H1 (cell line): ENCODE data around the gene CXCR4. TPM values are rescaled to one million over a fixed set of nuclear protein-coding genes. Genes with fewer than 3 reads are reported as not detected.

ENCODE experiments used
- CTCF ChIA-PET: fragments of 300-600 bp; sonication (Branson Sonifier 250); formaldehyde crosslinking; loops from one replicate; lab custom pipeline; 2021; ENCODE audit not compliant: partially characterized antibody; lab: Charles Lee
- POLR2A ChIA-PET: fragments of 300-600 bp; sonication (Branson Sonifier 250); formaldehyde crosslinking; loops from one replicate; lab custom pipeline; 2021; ENCODE audit warnings: inconsistent platforms; ENCODE audit not compliant: partially characterized antibody; lab: Charles Lee
- DNase-seq, 2 experiments: peaks; one replicate each; pipeline versions ENCODE4 v3.0.0 to v3.0.0-alpha.2; 2010 to 2022; ENCODE audit warnings: low spot score in 2 of 2, low read depth in 1 of 2, mixed read lengths in 1 of 2
- FAIRE-seq: peaks from 2 replicates; lab custom pipeline; 2011; peaks lifted over from hg19 to GRCh38; lab: Jason Lieb, UNC
- H2AFZ ChIP-seq: 2 replicates; pipeline ENCODE4 v1.8.1; 2012; ENCODE audit warnings: low read length, inconsistent platforms
- H2AK5ac ChIP-seq: 2 replicates; pipeline ENCODE4 v1.6.1; 2013; ENCODE audit warnings: low read depth, low read length
- H2BK120ac ChIP-seq: replicated peaks from 2 replicates; pipeline ENCODE3; 2013; ENCODE audit warnings: low read depth, low read length, inconsistent platforms
- H2BK12ac ChIP-seq: 2 replicates; pipeline ENCODE4 v1.6.1; 2013; ENCODE audit warnings: low read depth, low read length
- H2BK15ac ChIP-seq: 2 replicates; pipeline ENCODE4 v1.6.1; 2013; ENCODE audit warnings: low read length
- H2BK20ac ChIP-seq: 2 replicates; pipeline ENCODE4 v1.6.1; 2013; ENCODE audit warnings: low read length
- H2BK5ac ChIP-seq: 2 replicates; pipeline ENCODE4 v1.6.1; 2013; ENCODE audit warnings: low read depth, low read length
- H3K14ac ChIP-seq: 2 replicates; pipeline ENCODE4 v1.6.1; 2013; ENCODE audit warnings: inconsistent platforms; ENCODE audit not compliant: insufficient read length
- H3K18ac ChIP-seq: 2 replicates; pipeline ENCODE4 v1.6.1; 2013; ENCODE audit warnings: low read length; ENCODE audit errors: extremely low read depth
- H3K23ac ChIP-seq: 2 replicates; pipeline ENCODE4 v1.6.1; 2013; ENCODE audit warnings: inconsistent platforms; ENCODE audit not compliant: insufficient read length
- H3K23me2 ChIP-seq: 2 replicates; pipeline ENCODE4 v1.6.1; 2013; ENCODE audit warnings: low read depth, low read length
- H3K27ac ChIP-seq: 2 replicates; pipeline ENCODE4 v1.6.1; 2011; ENCODE audit warnings: low read depth, low read length, inconsistent platforms
- H3K27me3 ChIP-seq, 4 experiments: replicated peaks in 1 of 4; 1 replicate in 1 of 4; 2 replicates in 3 of 4; pipeline versions ENCODE4 v1.6.1 to v1.8.1; 2011 to 2013; ENCODE audit warnings: low read length in 3 of 4, mild to moderate bottlenecking in 3 of 4, inconsistent platforms in 2 of 4, mixed read lengths in 2 of 4, moderate library complexity in 1 of 4; ENCODE audit not compliant: control insufficient read depth in 3 of 4, insufficient read depth in 3 of 4; ENCODE audit errors: extremely low read depth in 1 of 4
- H3K36me3 ChIP-seq, 4 experiments: 2 replicates each; pipeline versions ENCODE4 v1.6.1 to v1.8.1; 2011 to 2013; ENCODE audit warnings: mild to moderate bottlenecking in 4 of 4, low read length in 3 of 4, moderate library complexity in 2 of 4, control low read depth in 1 of 4, inconsistent platforms in 1 of 4; ENCODE audit not compliant: insufficient read depth in 4 of 4, control insufficient read depth in 2 of 4
- H3K4ac ChIP-seq: replicated peaks from 2 replicates; pipeline ENCODE3; 2013; ENCODE audit warnings: low read length, low read depth, mixed read lengths, inconsistent platforms; ENCODE audit not compliant: insufficient read length
- H3K4me1 ChIP-seq, 4 experiments: replicated peaks in 1 of 4; 1 replicate in 1 of 4; 2 replicates in 3 of 4; pipeline versions ENCODE4 v1.6.1 to v1.8.1; 2011 to 2013; ENCODE audit warnings: low read length in 3 of 4, inconsistent platforms in 2 of 4, mixed read lengths in 1 of 4; ENCODE audit not compliant: insufficient read depth in 4 of 4, control insufficient read depth in 3 of 4
- H3K4me2 ChIP-seq, 2 experiments: 2 replicates each; pipeline versions ENCODE4 v1.6.1 to v1.8.1; 2011 to 2013; ENCODE audit warnings: low read depth in 2 of 2, low read length in 2 of 2, control low read depth in 1 of 2, inconsistent platforms in 1 of 2, mild to moderate bottlenecking in 1 of 2; ENCODE audit not compliant: insufficient read depth in 1 of 2
- H3K4me3 ChIP-seq, 4 experiments: fragments of 200-600, 300-600 bp in 1 of 4; sonication (generic), shearing (Covaris generic), sonication (Bioruptor Twin) in 1 of 4; 2 replicates each; pipeline versions ENCODE4 v1.5.1 to v1.8.1; 2011 to 2016; ENCODE audit warnings: low read length in 4 of 4, low read depth in 3 of 4, control low read depth in 2 of 4, inconsistent platforms in 2 of 4, mild to moderate bottlenecking in 2 of 4, mixed read lengths in 1 of 4, moderate library complexity in 1 of 4; ENCODE audit not compliant: insufficient read depth in 2 of 4; ENCODE audit errors: extremely low read depth in 1 of 4
- H3K56ac ChIP-seq: replicated peaks from 2 replicates; pipeline ENCODE3; 2013; ENCODE audit warnings: low read depth, mild to moderate bottlenecking, mixed read lengths, low read length, inconsistent platforms; ENCODE audit not compliant: insufficient read length
- H3K79me1 ChIP-seq: 2 replicates; pipeline ENCODE4 v1.6.1; 2013; ENCODE audit warnings: low read depth, low read length, control low read depth
- H3K79me2 ChIP-seq, 2 experiments: 2 replicates each; pipeline versions ENCODE4 v1.6.1 to v1.8.1; 2012 to 2013; ENCODE audit warnings: low read length in 2 of 2, mild to moderate bottlenecking in 2 of 2, inconsistent platforms in 1 of 2; ENCODE audit not compliant: insufficient read depth in 2 of 2, control insufficient read depth in 1 of 2
- H3K9ac ChIP-seq, 4 experiments: replicated peaks in 1 of 4; 1 replicate in 1 of 4; 2 replicates in 3 of 4; pipeline versions ENCODE4 v1.6.1 to v1.8.1; 2011 to 2013; ENCODE audit warnings: low read depth in 3 of 4, low read length in 3 of 4, control low read depth in 2 of 4, mild to moderate bottlenecking in 2 of 4, moderate library complexity in 2 of 4, inconsistent platforms in 1 of 4; ENCODE audit errors: extremely low read depth in 1 of 4
- H3K9me3 ChIP-seq, 2 experiments: 2 replicates each; pipeline versions ENCODE4 v1.6.1 to v1.8.1; 2012 to 2013; ENCODE audit warnings: mild to moderate bottlenecking in 2 of 2, moderate library complexity in 2 of 2, control low read depth in 1 of 2, inconsistent platforms in 1 of 2, low read depth in 1 of 2, low read length in 1 of 2, mixed read lengths in 1 of 2; ENCODE audit not compliant: insufficient read depth in 2 of 2
- H4K20me1 ChIP-seq, 2 experiments: replicated peaks in 1 of 2; 2 replicates each; pipeline versions ENCODE3 to v1.8.1; 2011 to 2013; ENCODE audit warnings: inconsistent platforms in 2 of 2, low read length in 2 of 2, mild to moderate bottlenecking in 1 of 2; ENCODE audit not compliant: insufficient read depth in 2 of 2, control insufficient read depth in 1 of 2
- H4K5ac ChIP-seq: 2 replicates; pipeline ENCODE4 v1.6.1; 2013; ENCODE audit warnings: low read length, low read depth, mixed read lengths, inconsistent platforms; ENCODE audit not compliant: insufficient read length
- H4K8ac ChIP-seq: 2 replicates; pipeline ENCODE4 v1.8.0; 2013; ENCODE audit warnings: mild to moderate bottlenecking, moderate library complexity, low read length, inconsistent platforms; ENCODE audit not compliant: insufficient read depth; ENCODE audit errors: extremely low read depth
- H4K91ac ChIP-seq: replicated peaks from 2 replicates; pipeline ENCODE3; 2013; ENCODE audit warnings: low read length, mixed read lengths, inconsistent platforms; ENCODE audit not compliant: insufficient read length
- BCL11A ChIP-seq, 2 experiments: IDR thresholded peaks; one replicate each; pipeline ENCODE4 v1.6.1; 2011; ENCODE audit warnings: low read depth in 2 of 2, low read length in 2 of 2, mild to moderate bottlenecking in 2 of 2
- CBX5 ChIP-seq: fragments of 300-800, 300-1000 bp; sonication (generic); IDR thresholded peaks from 2 replicates; pipeline ENCODE4 v1.7.1; 2016; ENCODE audit warnings: antibody characterized with exemption, low read length, low read depth
- CHD1 ChIP-seq: IDR thresholded peaks from 2 replicates; pipeline ENCODE4 v1.6.1; 2012; ENCODE audit warnings: low read depth, low read length, improper control_type of control experiment
- CHD2 ChIP-seq: IDR thresholded peaks from 2 replicates; pipeline ENCODE4 v1.6.1; 2012; ENCODE audit warnings: low read length, improper control_type of control experiment
- EP300 ChIP-seq, 2 experiments: IDR thresholded peaks; 1 replicate in 1 of 2; 2 replicates in 1 of 2; pipeline ENCODE4 v1.6.1; 2011 to 2012; ENCODE audit warnings: low read depth in 2 of 2, low read length in 2 of 2, mild to moderate bottlenecking in 2 of 2, borderline replicate concordance in 1 of 2, inconsistent platforms in 1 of 2, moderate library complexity in 1 of 2
- GTF2F1 ChIP-seq: IDR thresholded peaks from 2 replicates; pipeline ENCODE4 v1.6.1; 2012; ENCODE audit warnings: low read depth, low read length, improper control_type of control experiment, borderline replicate concordance
- PHF8 ChIP-seq: fragments of 200-600 bp; sonication (generic); conservative IDR thresholded peaks from 2 replicates; pipeline ENCODE4 v1.7.1; 2012; ENCODE audit warnings: low read depth, mild to moderate bottlenecking, inconsistent platforms, low read length, moderate library complexity
- POU5F1 ChIP-seq: IDR thresholded peaks from 2 replicates; pipeline ENCODE4 v1.6.1; 2011; ENCODE audit warnings: low read depth, mild to moderate bottlenecking, low read length, moderate library complexity
- SIRT6 ChIP-seq: IDR thresholded peaks from one replicate; pipeline ENCODE4 v1.7.1; 2012; ENCODE audit warnings: low read length, inconsistent platforms
- SIX5 ChIP-seq: IDR thresholded peaks from 2 replicates; pipeline ENCODE4 v1.6.1; 2011; ENCODE audit warnings: mild to moderate bottlenecking, low read depth, low read length
- SP2 ChIP-seq: IDR thresholded peaks from 2 replicates; pipeline ENCODE4 v1.6.1; 2012; ENCODE audit warnings: mild to moderate bottlenecking, low read length, inconsistent platforms
- TAF7 ChIP-seq: optimal IDR thresholded peaks from 2 replicates; pipeline ENCODE3; 2011; ENCODE audit warnings: low read depth, mild to moderate bottlenecking, inconsistent platforms, low read length, moderate library complexity, borderline replicate concordance
- WGBS, 2 experiments: shearing (Covaris generic) in 1 of 2; methylation state at CpG; one replicate each; pipeline versions ENCODE4 v1.1.6 to v1.1.7; 2013 to 2015; ENCODE audit warnings: low lambda C conversion rate in 2 of 2, mixed read lengths in 2 of 2, inconsistent platforms in 1 of 2, low coverage in 1 of 2, missing lambda C conversion rate in 1 of 2; ENCODE audit not compliant: insufficient replicate concordance in 2 of 2, insufficient coverage in 1 of 2, insufficient read length in 1 of 2; ENCODE audit errors: extremely low coverage in 1 of 2, missing lambda C conversion rate in 1 of 2; 5-methylcytosine and 5-hydroxymethylcytosine counted together
- polyA plus RNA-seq, 7 experiments: library from polyadenylated mRNA; depleted of rRNA in 3 of 7; stranded (reverse) in 5 of 7; unstranded in 2 of 7; fragments of >200 nt in 5 of 7; fragments of 200-250 nt in 2 of 7; gene quantifications; 1 replicate in 5 of 7; 2 replicates in 1 of 7; 4 replicates in 1 of 7; pipeline versions ENCODE4 v1.2.1 to v1.2.3, GENCODE V29; 2011 to 2013; ENCODE audit warnings: missing spikeins in 2 of 7, mixed read lengths in 2 of 7
- total RNA-seq: library from RNA; stranded (reverse); fragmentation: NEBNext Ultra II Directional; extraction: Animal tissue kit (Norgen Biotek cat#: 25700); gene quantifications from 2 replicates; pipeline ENCODE4 v1.2.1, GENCODE V29; 2021
- TF ChIP-seq, protein P1 (sequence below): IDR thresholded peaks from 2 replicates; pipeline ENCODE4 v1.6.1; 2012; ENCODE audit warnings: low read length, inconsistent platforms

Gene CXCR4
- total and polyA plus RNA-seq, 2 of the 8 experiments (the other 6 are each of a cell fraction or from before 2014, with no cell fraction given) = 1.8 to 2.8 TPM

DNA sequence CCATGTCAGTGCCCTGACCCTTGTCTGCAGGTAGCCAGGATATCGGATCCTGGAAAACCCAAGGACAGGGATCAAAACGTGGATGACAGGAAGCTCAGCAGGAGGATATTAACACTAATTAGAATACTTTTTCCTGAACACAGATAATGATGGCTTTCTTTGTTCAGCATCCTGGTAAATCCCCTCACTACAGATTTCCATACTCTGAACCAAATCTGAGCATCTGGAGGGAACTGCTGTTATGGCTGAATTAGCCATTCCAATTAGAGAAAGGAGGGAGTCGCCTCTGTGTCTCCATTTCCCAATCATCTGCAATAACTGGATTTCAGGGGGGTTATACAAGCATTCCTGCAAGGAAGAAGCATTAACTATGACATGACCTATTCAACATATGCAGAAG lies 24.4 kb downstream of the CXCR4 start:
- H3K18ac ChIP-seq = no peak overlapping the region
- no peak overlapping the region for H3K56ac ChIP-seq
- no peaks in the 10 kb centered on the region for H3K79me1 ChIP-seq
- no peak overlapping the region for H3K4me3 ChIP-seq
- H3K9me3 ChIP-seq = no peaks in the 10 kb centered on the region
- no peaks in the 10 kb centered on the region for H3K36me3 ChIP-seq
- no peak overlapping the region for H2BK5ac ChIP-seq
- H3K4me2 ChIP-seq = no peak overlapping the region
- H4K20me1 ChIP-seq = no peaks in the 10 kb centered on the region
- no peak overlapping the region for H3K4ac ChIP-seq
- H2BK120ac ChIP-seq = no peak overlapping the region
- CTCF ChIA-PET = interaction anchor here (1.1 to 1.4 kb wide), 2 partner anchors 12 to 291 kb away, joined by 3 to 4 read pairs; no protein-coding TSS in a partner anchor
- no peak overlapping the region for H2BK20ac ChIP-seq
- no peak overlapping the region for H3K23ac ChIP-seq
- no peak overlapping the region for H2AFZ ChIP-seq
- no peak overlapping the region for H4K91ac ChIP-seq
- POLR2A ChIA-PET = no interaction called here
- no peak overlapping the region for H2BK15ac ChIP-seq
- no peak overlapping the region for H3K27ac ChIP-seq
- no peak overlapping the region for H2AK5ac ChIP-seq
- FAIRE-seq (no peak), DNase-seq (no peak)
- no peak overlapping the region for H4K5ac ChIP-seq
- H3K4me1 ChIP-seq = peaks cover 0 to 4% (median 0%) of the 10 kb centered on the region in 4 experiments; a peak in 1 of 7 replicates
- H3K23me2 ChIP-seq = no peaks in the 10 kb centered on the region
- H3K27me3 ChIP-seq = no peaks in the 10 kb centered on the region
- WGBS, 2 experiments = 57% methylated on average over 3 of the region's 3 CpGs; no CpG with 5 or more reads in 1 of the 2 experiments
- H2BK12ac ChIP-seq = no peak overlapping the region
- no peak overlapping the region for H3K9ac ChIP-seq
- H3K79me2 ChIP-seq = no peaks in the 10 kb centered on the region
- H3K14ac ChIP-seq = no peak overlapping the region
- no peak overlapping the region for H4K8ac ChIP-seq
- TF ChIP-seq SIX5 = no peak
- no peak for TF ChIP-seq SP2
- no peak for TF ChIP-seq TAF7
- no peak for TF ChIP-seq EP300 (IDR thresholded peaks at IDR 0.05; ENCODE audit: borderline replicate concordance in 1 of 2, low read depth in 2 of 2, low read length in 2 of 2)
- TF ChIP-seq POU5F1 = no peak
- TF ChIP-seq BCL11A (IDR thresholded peaks at IDR 0.05; ENCODE audit: low read depth in 2 of 2, low read length in 2 of 2) = no peak
- TF ChIP-seq CHD1 = no peak
- no peak for TF ChIP-seq GTF2F1
- TF ChIP-seq CBX5 = no peak
- no peak for TF ChIP-seq PHF8
- TF ChIP-seq CHD2 = no peak
- no peak for TF ChIP-seq SIRT6
- TF ChIP-seq, protein P1, sequence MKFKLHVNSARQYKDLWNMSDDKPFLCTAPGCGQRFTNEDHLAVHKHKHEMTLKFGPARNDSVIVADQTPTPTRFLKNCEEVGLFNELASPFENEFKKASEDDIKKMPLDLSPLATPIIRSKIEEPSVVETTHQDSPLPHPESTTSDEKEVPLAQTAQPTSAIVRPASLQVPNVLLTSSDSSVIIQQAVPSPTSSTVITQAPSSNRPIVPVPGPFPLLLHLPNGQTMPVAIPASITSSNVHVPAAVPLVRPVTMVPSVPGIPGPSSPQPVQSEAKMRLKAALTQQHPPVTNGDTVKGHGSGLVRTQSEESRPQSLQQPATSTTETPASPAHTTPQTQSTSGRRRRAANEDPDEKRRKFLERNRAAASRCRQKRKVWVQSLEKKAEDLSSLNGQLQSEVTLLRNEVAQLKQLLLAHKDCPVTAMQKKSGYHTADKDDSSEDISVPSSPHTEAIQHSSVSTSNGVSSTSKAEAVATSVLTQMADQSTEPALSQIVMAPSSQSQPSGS = no peak
